ENCODE measurements around the gene NPIPB2. TPM values are rescaled to one million over a fixed set of nuclear protein-coding genes. Genes with fewer than 3 reads are reported as not detected.

NPIPB2 gene
- total and polyA plus RNA-seq, 2 donors (not counting 1 experiment from before 2014, with no cell fraction given), result 5.4 to 38.1 TPM

- no peaks in the 10 kb centered on the region for H3K27me3 ChIP-seq (replicated peaks in 1 of 4; ENCODE audit: control extremely low read depth in 1 of 4, control insufficient read depth in 3 of 4, insufficient read depth in 4 of 4, low read length in 3 of 4)
- ATAC-seq (ENCODE audit: low read depth) (no peak), DNase-seq (no peak)
- peak overlapping the region; percentile 8 for H3K4me2 ChIP-seq (replicated peaks; ENCODE audit: low read depth, low read length, poor library complexity, severe bottlenecking)
- no peaks in the 10 kb centered on the region for H3K9me3 ChIP-seq (ENCODE audit: control extremely low read depth in 1 of 3, control insufficient read depth in 2 of 3, insufficient read depth in 1 of 3, low read length in 2 of 3)
- Mint-ChIP-seq H3K4me1 (peaks cover 51% of the 10 kb centered on the region), H3K27ac (peak overlapping the region; percentile 82), H3K27me3 (no peaks in the 10 kb centered on the region), H3K9me3 (ENCODE audit: insufficient read depth) (no peaks in the 10 kb centered on the region), H3K4me3 (peak overlapping the region; percentile 34)
- H4K20me1 ChIP-seq (ENCODE audit: control insufficient read depth, insufficient read depth, low read length, poor library complexity, severe bottlenecking), result no peaks in the 10 kb centered on the region
- no peak overlapping the region for H2AFZ ChIP-seq (ENCODE audit: insufficient read depth, low read depth, low read length, poor library complexity, severe bottlenecking)
- no peak overlapping the region for H3K4me3 ChIP-seq (ENCODE audit: control extremely low read depth in 1 of 5, extremely low read depth in 1 of 5, insufficient read depth in 1 of 5, low read depth in 2 of 5, low read length in 4 of 5)
- H3K27ac ChIP-seq (ENCODE audit: low read length in 2 of 2), result peak overlapping the region; percentile 7 to 85
- peaks cover 46 to 72% of the 10 kb centered on the region in 2 donors for H3K4me1 ChIP-seq (ENCODE audit: control insufficient read depth in 2 of 2, insufficient read depth in 2 of 2, low read length in 2 of 2)
- peaks cover 0 to 32% of the 10 kb centered on the region in 2 experiments for H3K36me3 ChIP-seq (replicated peaks in 1 of 2; ENCODE audit: control extremely low read depth in 1 of 2, control insufficient read depth in 1 of 2, extremely low read depth in 1 of 2, insufficient read depth in 2 of 2, low read length in 1 of 2)
- ChIA-PET CTCF (interaction anchor here (0.6 to 3.9 kb wide), 4 partner anchors 19 to 514 kb away, joined by 3 to 25 read pairs (median 3); no protein-coding TSS in a partner anchor), POLR2A (interaction anchor here (0.9 kb wide), 1 partner anchor 9 kb away, joined by 3 read pairs; no protein-coding TSS in a partner anchor)
- WGBS (ENCODE audit: insufficient coverage), result 0% methylated on average over 1 of the region's 3 CpGs
- intact Hi-C loops (cut with micrococcal nuclease), result loop anchor here (5.0 kb wide), 2 partner anchors 54 to 99 kb away; no protein-coding TSS in a partner anchor
- no peak overlapping the region for H3K9ac ChIP-seq (ENCODE audit: low read length)
- TF ChIP-seq EZH2 (IDR thresholded peaks at IDR 0.05; ENCODE audit: borderline replicate concordance, insufficient read depth, low read depth, low read length, poor library complexity, severe bottlenecking) (no peak), CTCF (IDR thresholded peaks at IDR 0.05) (no peak)
- peaks cover 57% of the 10 kb centered on the region for H3K79me2 ChIP-seq (ENCODE audit: control insufficient read depth, insufficient read depth, low read length)
Measured at GRCh38 chr16:11968577-11968976, 26.7 kb upstream of the NPIPB2 start.

GRCh38 chr16:11967195-11967911, 25.5 kb upstream of the NPIPB2 start:
- no peaks in the 10 kb centered on the region for H3K27me3 ChIP-seq (replicated peaks in 1 of 4; ENCODE audit: control extremely low read depth in 1 of 4, control insufficient read depth in 3 of 4, insufficient read depth in 4 of 4, low read length in 3 of 4)
- no peaks in the 10 kb centered on the region for H3K9me3 ChIP-seq (ENCODE audit: control extremely low read depth in 1 of 3, control insufficient read depth in 2 of 3, insufficient read depth in 1 of 3, low read length in 2 of 3)
- H3K4me2 ChIP-seq (replicated peaks; ENCODE audit: low read depth, low read length, poor library complexity, severe bottlenecking), result peak overlapping the region; percentile 68
- Mint-ChIP-seq H3K27ac (peak overlapping the region; percentile 76), H3K27me3 (no peaks in the 10 kb centered on the region), H3K4me1 (peaks cover 59% of the 10 kb centered on the region), H3K4me3 (peak overlapping the region; percentile 56), H3K9me3 (ENCODE audit: insufficient read depth) (no peaks in the 10 kb centered on the region)
- peaks cover 56 to 85% of the 10 kb centered on the region in 2 donors for H3K4me1 ChIP-seq (ENCODE audit: control insufficient read depth in 2 of 2, insufficient read depth in 2 of 2, low read length in 2 of 2)
- no peak overlapping the region for H2AFZ ChIP-seq (ENCODE audit: insufficient read depth, low read depth, low read length, poor library complexity, severe bottlenecking)
- peaks cover 61% of the 10 kb centered on the region for H3K79me2 ChIP-seq (ENCODE audit: control insufficient read depth, insufficient read depth, low read length)
- DNase-seq (no peak), ATAC-seq (ENCODE audit: low read depth) (no peak)
- intact Hi-C loops (cut with micrococcal nuclease), result loop anchor here (2.0 to 5.0 kb wide), 3 partner anchors 55 to 100 kb away; no protein-coding TSS in a partner anchor
- TF ChIP-seq EZH2 (IDR thresholded peaks at IDR 0.05; ENCODE audit: borderline replicate concordance, insufficient read depth, low read depth, low read length, poor library complexity, severe bottlenecking), result no peak
- TF ChIP-seq CTCF (IDR thresholded peaks at IDR 0.05), result no peak
- peak overlapping the region; percentile 85 to 86 for H3K27ac ChIP-seq (ENCODE audit: low read length in 2 of 2)
- H4K20me1 ChIP-seq (ENCODE audit: control insufficient read depth, insufficient read depth, low read length, poor library complexity, severe bottlenecking), result no peaks in the 10 kb centered on the region
- H3K9ac ChIP-seq (ENCODE audit: low read length), result no peak overlapping the region
- CTCF ChIA-PET, result interaction anchor here (1.0 to 3.9 kb wide), 4 partner anchors 9 to 101 kb away, joined by 3 to 25 read pairs (median 4); partner anchors contain the start of gene SNX29
- POLR2A ChIA-PET, result interaction anchor here (0.6 kb wide), 2 partner anchors 34 to 567 kb away, joined by 4 to 10 read pairs; no protein-coding TSS in a partner anchor
- peak overlapping the region in 1 of 5 experiments; percentile 1 for H3K4me3 ChIP-seq (ENCODE audit: control extremely low read depth in 1 of 5, extremely low read depth in 1 of 5, insufficient read depth in 1 of 5, low read depth in 2 of 5, low read length in 4 of 5)
- peaks cover 0 to 27% of the 10 kb centered on the region in 2 experiments for H3K36me3 ChIP-seq (replicated peaks in 1 of 2; ENCODE audit: control extremely low read depth in 1 of 2, control insufficient read depth in 1 of 2, extremely low read depth in 1 of 2, insufficient read depth in 2 of 2, low read length in 1 of 2)
- WGBS (ENCODE audit: insufficient coverage), result 91% methylated on average over 11 of the region's 17 CpGs
